ENCODE data around the gene BCO2. TPM values are rescaled to one million over a fixed set of nuclear protein-coding genes. Genes with fewer than 3 reads are reported as not detected.

BCO2 gene
- total RNA-seq, 1 donor from 2014 or later, result 1.5 TPM

DNA sequence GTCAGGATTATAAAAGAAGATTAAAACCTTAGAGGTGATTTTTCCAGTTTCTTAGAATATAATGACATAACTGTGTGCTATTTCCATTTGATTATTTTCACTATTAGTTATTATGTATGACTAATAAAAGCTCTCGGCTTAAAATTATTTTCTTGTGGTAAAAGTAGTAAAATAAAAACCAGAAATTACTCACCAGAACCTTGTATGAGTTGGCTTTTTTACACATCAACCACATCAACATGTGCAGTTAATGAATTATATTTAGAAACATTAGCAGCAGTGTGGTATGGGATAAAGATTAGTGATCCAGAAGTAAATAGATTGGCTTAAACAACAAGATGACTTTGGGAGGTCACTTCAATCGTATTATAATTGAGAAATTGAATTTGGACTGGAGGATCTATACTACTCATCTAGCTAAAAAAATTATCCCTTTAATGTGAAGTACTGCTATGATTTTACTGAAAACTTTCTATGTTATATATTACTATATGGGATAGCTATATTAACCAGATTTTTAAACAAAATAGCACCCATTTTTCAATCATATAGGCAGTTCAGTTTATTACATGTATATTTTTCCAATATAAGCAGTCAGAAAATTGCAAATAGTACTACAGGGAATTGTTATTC is 2.8 kb upstream of the BCO2 start:
- DNase-seq (ENCODE audit: extremely low spot score, unreplicated experiment), result no peak
- TF ChIP-seq, protein P1, sequence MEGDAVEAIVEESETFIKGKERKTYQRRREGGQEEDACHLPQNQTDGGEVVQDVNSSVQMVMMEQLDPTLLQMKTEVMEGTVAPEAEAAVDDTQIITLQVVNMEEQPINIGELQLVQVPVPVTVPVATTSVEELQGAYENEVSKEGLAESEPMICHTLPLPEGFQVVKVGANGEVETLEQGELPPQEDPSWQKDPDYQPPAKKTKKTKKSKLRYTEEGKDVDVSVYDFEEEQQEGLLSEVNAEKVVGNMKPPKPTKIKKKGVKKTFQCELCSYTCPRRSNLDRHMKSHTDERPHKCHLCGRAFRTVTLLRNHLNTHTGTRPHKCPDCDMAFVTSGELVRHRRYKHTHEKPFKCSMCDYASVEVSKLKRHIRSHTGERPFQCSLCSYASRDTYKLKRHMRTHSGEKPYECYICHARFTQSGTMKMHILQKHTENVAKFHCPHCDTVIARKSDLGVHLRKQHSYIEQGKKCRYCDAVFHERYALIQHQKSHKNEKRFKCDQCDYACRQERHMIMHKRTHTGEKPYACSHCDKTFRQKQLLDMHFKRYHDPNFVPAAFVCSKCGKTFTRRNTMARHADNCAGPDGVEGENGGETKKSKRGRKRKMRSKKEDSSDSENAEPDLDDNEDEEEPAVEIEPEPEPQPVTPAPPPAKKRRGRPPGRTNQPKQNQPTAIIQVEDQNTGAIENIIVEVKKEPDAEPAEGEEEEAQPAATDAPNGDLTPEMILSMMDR (IDR thresholded peaks at IDR 0.05), result no peak

DNA sequence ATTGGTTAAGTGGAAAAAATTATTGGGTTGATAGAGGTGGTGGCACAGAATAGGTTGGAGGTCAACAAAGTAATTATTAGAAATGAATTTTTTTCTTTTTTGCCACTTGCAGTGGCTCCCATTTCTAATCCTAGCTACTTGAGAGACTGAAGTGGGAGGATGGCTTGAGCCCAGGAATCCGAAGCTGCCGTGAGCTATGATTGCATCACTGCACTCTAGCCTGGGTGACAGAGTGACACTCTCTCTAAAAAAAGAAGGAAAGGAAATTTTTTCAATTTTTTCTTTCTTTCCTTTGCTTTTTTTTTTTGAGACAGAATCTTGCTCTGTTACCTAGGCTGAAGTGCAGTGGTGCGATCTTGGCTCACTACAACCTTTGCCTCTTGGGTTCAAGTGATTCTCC is 2.2 kb upstream of the BCO2 start:
- H3K9me3 Mint-ChIP-seq (ENCODE audit: unreplicated experiment), result no peaks in the 10 kb centered on the region
- no peaks in the 10 kb centered on the region for H3K36me3 Mint-ChIP-seq (ENCODE audit: unreplicated experiment)
- no peak overlapping the region for H3K27ac Mint-ChIP-seq (ENCODE audit: unreplicated experiment)
- no peak overlapping the region for H3K4me3 Mint-ChIP-seq (ENCODE audit: unreplicated experiment)
- H3K27me3 Mint-ChIP-seq (ENCODE audit: unreplicated experiment), result peaks cover 22% of the 10 kb centered on the region
- no peak for DNase-seq (ENCODE audit: extremely low spot score, unreplicated experiment)
- H3K4me1 Mint-ChIP-seq (ENCODE audit: unreplicated experiment), result peaks cover 12% of the 10 kb centered on the region
- TF ChIP-seq, protein P1 (IDR thresholded peaks at IDR 0.05), result no peak

More for the DNA sequence above, 2.8 kb upstream of the BCO2 start:
- no peaks in the 10 kb centered on the region for H3K9me3 Mint-ChIP-seq (ENCODE audit: unreplicated experiment)
- peaks cover 12% of the 10 kb centered on the region for H3K4me1 Mint-ChIP-seq (ENCODE audit: unreplicated experiment)
- peaks cover 16% of the 10 kb centered on the region for H3K27me3 Mint-ChIP-seq (ENCODE audit: unreplicated experiment)
- no peaks in the 10 kb centered on the region for H3K36me3 Mint-ChIP-seq (ENCODE audit: unreplicated experiment)
- no peak overlapping the region for H3K4me3 Mint-ChIP-seq (ENCODE audit: unreplicated experiment)
- H3K27ac Mint-ChIP-seq (ENCODE audit: unreplicated experiment), result no peak overlapping the region

DNA sequence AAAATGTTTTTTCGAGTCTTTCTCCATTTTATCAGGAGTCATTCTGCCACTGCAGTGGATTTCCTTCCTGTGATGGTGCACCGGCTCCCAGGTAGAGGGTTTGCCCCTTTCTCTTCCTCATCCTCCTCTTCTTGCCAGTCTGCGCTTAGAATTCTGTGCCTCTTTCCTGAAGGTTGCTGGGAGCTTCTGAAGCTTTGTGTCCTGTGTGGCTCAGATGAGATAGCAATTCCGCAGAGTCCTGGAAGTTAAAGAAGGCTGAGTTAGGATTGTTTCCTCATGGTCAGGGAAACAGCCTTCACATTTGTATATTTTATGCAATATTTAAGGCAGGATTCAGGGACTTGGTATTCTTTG is 264 bp downstream of the BCO2 start:
- H3K4me1 Mint-ChIP-seq (ENCODE audit: unreplicated experiment), result peaks cover 12% of the 10 kb centered on the region
- no peak overlapping the region for H3K27ac Mint-ChIP-seq (ENCODE audit: unreplicated experiment)
- H3K36me3 Mint-ChIP-seq (ENCODE audit: unreplicated experiment), result no peaks in the 10 kb centered on the region
- no peaks in the 10 kb centered on the region for H3K9me3 Mint-ChIP-seq (ENCODE audit: unreplicated experiment)
- TF ChIP-seq, protein P1 (IDR thresholded peaks at IDR 0.05), result no peak
- no peak for DNase-seq (ENCODE audit: extremely low spot score, unreplicated experiment)
- H3K4me3 Mint-ChIP-seq (ENCODE audit: unreplicated experiment), result peak overlapping the region; percentile 62
- peaks cover 44% of the 10 kb centered on the region for H3K27me3 Mint-ChIP-seq (ENCODE audit: unreplicated experiment)

GRCh38 chr11:112176077-112176476 is 765 bp downstream of the BCO2 start:
- Mint-ChIP-seq H3K4me1 (ENCODE audit: unreplicated experiment) (peaks cover 12% of the 10 kb centered on the region), H3K9me3 (ENCODE audit: unreplicated experiment) (no peaks in the 10 kb centered on the region), H3K27ac (ENCODE audit: unreplicated experiment) (no peak overlapping the region)

GRCh38 chr11:112177589-112177988 is 2.3 kb downstream of the BCO2 start:
- no peak for DNase-seq (ENCODE audit: extremely low spot score, unreplicated experiment)
- H3K4me3 Mint-ChIP-seq (ENCODE audit: unreplicated experiment), result no peak overlapping the region
- H3K27me3 Mint-ChIP-seq (ENCODE audit: unreplicated experiment), result peaks cover 44% of the 10 kb centered on the region
- no peak overlapping the region for H3K27ac Mint-ChIP-seq (ENCODE audit: unreplicated experiment)
- no peaks in the 10 kb centered on the region for H3K9me3 Mint-ChIP-seq (ENCODE audit: unreplicated experiment)
- TF ChIP-seq, protein P1 (IDR thresholded peaks at IDR 0.05), result no peak
- H3K4me1 Mint-ChIP-seq (ENCODE audit: unreplicated experiment), result peaks cover 12% of the 10 kb centered on the region
- H3K36me3 Mint-ChIP-seq (ENCODE audit: unreplicated experiment), result no peaks in the 10 kb centered on the region

More at GRCh38 chr11:112176077-112176476, 765 bp downstream of the BCO2 start:
- Mint-ChIP-seq H3K36me3 (ENCODE audit: unreplicated experiment) (no peaks in the 10 kb centered on the region), H3K27me3 (ENCODE audit: unreplicated experiment) (peaks cover 44% of the 10 kb centered on the region), H3K4me3 (ENCODE audit: unreplicated experiment) (no peak overlapping the region)
- no peak for DNase-seq (ENCODE audit: extremely low spot score, unreplicated experiment)
- TF ChIP-seq, protein P1 (IDR thresholded peaks at IDR 0.05), result no peak

All from osteocyte (in vitro differentiated cells).